HG03066 (cell line): ENCODE results near the gene TMEM176B.

Experiments
- ATAC-seq: cut with Tn5 transposase; IDR thresholded peaks from one replicate; pipeline ENCODE4 v1.9.1; 2021; ENCODE audit warnings: low read depth; ENCODE audit not compliant: unreplicated experiment

TMEM176B gene

GRCh38 chr7:150799741-150800580 is at the start of gene TMEM176B:
TMEM176B (minus strand) TSS chr7:150800364; CDS start chr7:150796569, 3,795 bp downstream.
- no peak for ATAC-seq

DNA sequence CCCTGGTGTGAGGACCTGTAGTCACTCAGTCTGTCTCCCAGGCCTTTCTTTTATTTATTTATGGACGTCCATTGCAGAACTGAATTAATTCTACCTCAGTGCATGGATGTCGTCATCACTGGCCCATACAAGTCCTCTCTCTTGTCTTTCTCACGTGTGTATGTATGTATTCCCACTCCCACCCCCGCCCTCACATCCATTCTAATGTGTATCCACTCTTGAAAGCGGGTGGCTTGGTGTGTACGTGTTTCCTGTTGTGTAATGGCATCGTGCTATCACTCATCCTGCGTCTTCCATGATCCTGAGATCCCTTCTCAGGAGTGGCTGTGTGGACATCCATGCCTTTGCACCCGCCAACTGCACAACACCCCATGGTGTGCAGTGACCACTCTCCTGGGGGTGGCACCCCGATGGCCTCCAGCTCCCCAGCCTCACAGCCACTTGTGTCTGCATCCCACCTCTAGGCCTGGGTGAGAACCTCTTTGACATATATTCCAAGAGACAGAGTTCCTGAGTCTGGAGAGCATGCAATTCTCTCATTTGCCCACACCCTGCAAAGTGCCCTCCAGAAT is 49.1 kb upstream of the TMEM176B start:
- no peak for ATAC-seq

DNA sequence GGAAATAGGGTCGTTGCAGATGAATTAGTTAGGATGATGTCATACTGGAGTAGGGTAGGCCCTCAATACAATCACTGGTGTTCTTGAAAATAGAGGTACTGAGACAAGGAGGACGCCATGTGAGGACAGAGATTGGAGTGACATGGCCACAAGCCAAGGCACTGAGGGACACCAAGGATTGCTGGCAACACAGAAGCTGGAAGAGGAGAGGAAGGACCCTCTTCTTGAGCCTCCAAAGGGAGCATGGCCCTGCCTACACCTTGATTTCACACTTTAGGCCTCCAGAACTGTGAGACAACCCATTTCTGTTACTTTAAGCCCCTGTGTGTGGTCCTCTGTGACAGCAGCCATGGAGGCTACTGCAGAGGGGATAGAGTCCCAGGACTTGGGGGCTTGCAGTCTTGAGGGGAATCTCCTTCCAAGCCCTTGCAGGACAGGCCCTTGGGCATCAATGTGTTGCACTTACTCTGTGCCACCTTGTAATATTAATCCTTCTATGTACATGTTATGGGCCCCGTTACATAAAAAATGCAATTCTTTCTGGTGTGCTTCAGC is 48.5 kb upstream of the TMEM176B start:
- no peak for ATAC-seq

DNA sequence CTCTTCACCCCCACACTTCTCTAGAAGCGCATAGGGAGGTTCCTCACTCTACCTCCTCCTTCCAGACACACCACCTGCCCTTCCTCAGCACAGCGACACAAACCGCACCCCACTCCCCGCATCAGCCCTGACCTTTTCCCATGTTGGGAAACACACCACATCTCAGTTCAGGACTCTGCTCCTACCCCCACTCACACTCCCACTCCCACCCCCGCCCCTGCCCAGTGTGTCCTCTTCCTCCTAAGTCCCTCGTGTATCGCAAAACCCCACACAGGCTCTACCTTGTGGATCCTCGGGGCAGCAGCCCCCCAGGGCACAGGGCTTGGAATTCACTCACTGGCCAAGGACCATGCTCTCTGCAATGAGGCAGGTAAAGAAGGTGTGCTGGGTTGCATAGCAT is 47.9 kb upstream of the TMEM176B start:
- ATAC-seq = no peak

DNA sequence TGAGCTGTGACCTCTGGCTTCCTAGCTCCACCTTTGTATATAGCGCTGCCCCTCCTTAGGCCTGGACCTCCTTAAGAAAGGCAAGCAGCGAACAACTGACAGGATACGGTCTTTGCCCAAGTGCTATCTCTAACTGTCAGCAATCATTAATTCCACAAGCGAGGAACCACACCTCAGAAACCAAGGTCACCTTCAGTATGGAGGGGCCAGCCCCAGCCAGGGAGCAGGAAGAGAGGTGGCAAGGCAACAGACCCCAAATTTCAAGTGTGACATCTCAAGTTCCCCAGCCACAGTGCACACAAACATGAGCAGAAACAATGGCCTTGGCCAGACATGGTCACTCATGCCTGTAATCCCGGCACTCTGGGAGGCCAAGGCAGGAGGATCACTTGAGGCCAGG is 47.4 kb upstream of the TMEM176B start:
- no peak for ATAC-seq

DNA sequence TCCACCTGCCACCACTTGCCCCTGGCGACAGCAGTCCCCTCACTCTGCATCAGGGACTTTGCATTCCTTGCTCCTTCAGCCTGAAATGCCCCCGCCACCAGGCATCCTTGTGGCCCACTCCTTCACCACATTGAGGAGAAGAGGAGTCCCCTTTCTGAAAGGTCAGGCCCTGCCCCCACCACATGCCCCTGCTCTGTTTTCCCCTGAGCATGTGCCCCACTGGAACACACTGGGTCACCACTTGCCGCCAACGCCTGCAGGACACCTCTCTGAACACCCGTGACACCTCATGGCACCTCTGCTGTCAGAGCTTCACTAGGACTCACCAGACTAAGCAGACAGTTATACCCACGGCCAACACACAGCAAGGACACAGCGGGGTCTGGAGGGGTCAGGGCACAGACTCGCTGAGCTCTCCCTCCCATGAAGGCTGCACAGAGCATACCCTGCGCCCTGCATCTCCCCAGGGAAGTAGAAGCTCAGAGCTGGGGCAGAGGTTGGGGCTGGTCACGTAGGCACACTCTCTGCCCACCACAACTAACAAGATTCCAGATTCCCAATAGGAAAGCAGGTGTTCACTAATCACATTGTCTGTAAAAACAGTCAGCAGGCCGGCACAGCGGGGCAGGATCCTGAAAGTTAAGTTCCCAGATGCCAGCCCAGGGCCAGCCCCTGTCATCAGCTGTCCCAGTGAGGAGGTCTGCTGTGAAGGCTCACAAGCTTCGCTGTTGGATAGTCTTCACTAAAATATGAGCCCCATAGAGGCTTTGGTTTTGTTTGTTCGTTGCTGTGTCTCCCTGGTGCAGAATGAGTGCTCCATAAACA is 46.3 kb upstream of the TMEM176B start:
- no peak for ATAC-seq

- no peak for ATAC-seq
Measured at GRCh38 chr7:150845421-150845861, 45.3 kb upstream of the TMEM176B start.

DNA sequence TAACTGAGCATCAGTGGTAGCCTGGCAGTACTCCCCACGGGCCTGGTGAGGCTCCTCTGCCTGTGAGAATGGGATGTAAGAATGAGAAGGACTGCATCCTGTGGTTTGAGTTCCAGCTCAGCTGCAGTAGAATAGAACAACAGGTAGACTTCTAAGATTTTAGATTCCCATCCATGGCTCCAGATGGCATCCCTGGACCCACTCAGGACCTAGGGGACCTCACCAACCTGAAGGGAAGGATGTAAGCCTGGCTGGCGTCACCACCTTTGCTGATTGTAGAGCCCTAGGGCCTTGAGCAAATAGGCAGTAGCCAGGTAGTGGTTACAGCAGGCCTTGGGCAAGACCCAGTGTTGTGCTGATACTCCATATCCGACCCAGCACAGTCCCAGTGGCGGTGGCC is 42.6 kb upstream of the TMEM176B start:
- ATAC-seq = no peak

GRCh38 chr7:150842018-150842417 is 41.9 kb upstream of the TMEM176B start:
- ATAC-seq = no peak

GRCh38 chr7:150838965-150839650 is 38.9 kb upstream of the TMEM176B start:
- no peak for ATAC-seq

DNA sequence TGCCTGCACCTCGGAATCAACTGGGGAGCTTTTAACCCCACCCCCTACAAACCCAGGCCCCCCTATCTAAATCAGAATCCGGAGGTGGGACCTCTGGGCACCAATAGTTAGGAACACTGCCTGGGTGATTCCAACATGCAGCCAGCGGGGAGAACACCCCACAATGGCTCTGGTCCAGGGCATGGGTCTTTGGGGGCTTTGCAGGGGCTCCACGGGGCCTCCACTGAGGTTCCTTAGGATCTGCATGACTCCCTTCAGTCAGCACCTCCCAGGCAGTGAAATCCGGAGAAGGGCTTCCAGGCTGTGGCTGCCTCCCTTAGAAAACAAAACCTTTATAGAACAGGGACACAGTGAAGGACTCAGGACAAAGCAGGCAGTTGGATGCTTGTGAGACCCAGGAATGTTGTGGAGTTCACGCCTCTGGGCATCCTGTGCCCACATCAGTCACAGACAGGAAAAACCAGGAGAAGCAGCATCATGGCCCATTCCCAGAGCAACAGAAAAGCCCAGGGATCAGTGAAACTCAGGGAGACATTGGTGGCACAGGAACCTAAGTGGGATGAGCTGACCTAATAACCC is 35.6 kb upstream of the TMEM176B start:
- ATAC-seq = no peak

- no peak for ATAC-seq
Measured at GRCh38 chr7:150835019-150835418, 34.9 kb upstream of the TMEM176B start.

DNA sequence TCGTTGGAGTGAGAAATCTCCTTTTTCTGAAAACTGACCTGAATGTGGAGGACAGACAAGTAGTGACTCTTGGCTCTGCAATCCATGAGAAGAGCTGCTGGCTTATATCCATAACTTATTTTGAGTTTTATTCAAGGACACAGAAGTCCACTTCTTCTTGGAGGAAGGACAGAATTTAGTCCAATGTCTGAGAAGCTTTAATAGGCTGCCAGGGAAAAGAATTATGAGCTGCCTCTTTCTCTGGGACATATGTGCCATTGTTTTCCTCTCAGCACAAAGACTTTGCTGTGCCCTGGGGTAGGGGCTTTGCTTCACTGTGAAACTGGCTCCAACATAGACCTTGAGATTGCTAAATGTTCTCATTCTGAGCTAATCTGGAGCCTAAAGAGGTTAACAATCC is 31.7 kb upstream of the TMEM176B start:
- no peak for ATAC-seq

DNA sequence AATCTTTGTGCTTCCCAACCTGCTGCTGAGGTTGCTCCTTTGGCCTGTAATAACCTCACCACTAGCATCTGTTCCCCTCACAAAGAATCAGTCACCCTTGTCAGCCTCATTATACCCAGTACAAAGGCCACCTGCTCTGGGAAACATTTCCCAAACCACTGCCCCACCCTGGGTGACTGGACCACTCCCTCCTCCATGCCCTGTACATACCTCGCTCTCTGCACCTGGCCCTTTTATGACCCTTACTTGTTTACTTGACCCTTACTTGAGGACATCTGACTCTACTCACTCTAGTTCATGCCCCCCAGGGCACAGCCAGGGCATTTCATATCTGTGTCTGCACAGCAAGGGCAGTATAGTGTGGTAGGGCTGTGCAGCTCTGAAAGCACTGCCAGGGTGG is 30.8 kb upstream of the TMEM176B start:
- ATAC-seq = no peak

GRCh38 chr7:150829426-150829825 is 29.3 kb upstream of the TMEM176B start:
- ATAC-seq = no peak

- ATAC-seq = no peak
Measured at GRCh38 chr7:150828384-150828783, 28.2 kb upstream of the TMEM176B start.

GRCh38 chr7:150826061-150826849 is 26.1 kb upstream of the TMEM176B start:
- no peak for ATAC-seq

DNA sequence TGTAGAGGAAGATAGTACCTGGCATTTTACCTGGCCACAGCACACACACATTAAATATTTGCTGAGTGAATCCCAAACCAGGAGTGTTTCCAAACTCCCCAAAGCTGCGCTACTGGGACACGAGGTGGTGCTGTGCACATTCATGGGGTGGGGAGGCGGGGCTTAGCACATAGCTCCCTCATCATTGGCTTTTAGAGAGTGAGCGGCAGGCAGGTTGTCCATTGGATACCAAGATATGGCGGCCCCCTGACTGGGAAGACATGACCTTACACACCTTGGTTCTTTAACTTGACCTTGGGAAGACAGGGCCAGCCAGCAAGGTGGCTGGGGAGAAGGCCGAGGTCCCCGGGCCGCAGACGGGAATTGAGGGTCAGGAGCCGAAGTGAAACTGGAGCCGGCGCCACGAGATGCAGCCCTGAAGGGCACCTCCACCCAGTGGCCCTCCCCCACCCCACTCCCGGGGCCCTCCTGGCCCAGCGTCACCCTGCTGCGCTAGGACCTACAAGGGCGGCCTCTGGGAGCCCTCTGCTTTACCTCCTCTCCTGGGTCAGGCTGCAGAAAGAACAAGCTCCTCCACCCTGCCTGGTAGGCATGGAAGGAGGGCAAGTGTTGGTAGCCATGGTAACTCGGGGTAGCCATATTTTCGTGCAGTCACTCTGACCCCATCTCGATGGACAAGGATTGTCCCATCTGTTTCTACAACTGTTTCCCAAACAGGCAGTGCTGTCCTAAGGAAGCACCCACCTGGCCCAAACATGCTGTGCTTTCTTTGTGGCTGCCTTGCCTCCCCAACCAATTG is 24.4 kb upstream of the TMEM176B start:
- no peak for ATAC-seq
